Muscle of back (tissue), 11 donors: ENCODE data around the gene MFSD12. TPM values are rescaled to one million over a fixed set of nuclear protein-coding genes. Genes with fewer than 3 reads are reported as not detected.
"Not testable (repeated sequence)": the region's sequence is repeated elsewhere in the genome, so short reads cannot be mapped to it uniquely, and the experiment has no call there.

Experiments
- DNase-seq, 3 donors: peaks; one replicate each; pipeline versions ENCODE4 v3.0.0 to v3.0.0-alpha.2; 2013
- polyA plus RNA-seq, 10 donors: library from polyadenylated mRNA; unstranded; fragments of 120-200 nt; gene quantifications; one replicate each; pipeline ENCODE4 v1.2.1, GENCODE V29; 2013; ENCODE audit not compliant: insufficient read length in 10 of 10

Gene MFSD12
- polyA plus RNA-seq, 10 donors: 21.7 to 34.5 (median 25.9) TPM

- DNase-seq: no peak
These were observed 19.0 kb downstream of the MFSD12 start for GRCh38 chr19:3538258-3538929.

- no peak for DNase-seq
These were observed 19.7 kb downstream of the MFSD12 start for GRCh38 chr19:3537438-3538240.

DNA sequence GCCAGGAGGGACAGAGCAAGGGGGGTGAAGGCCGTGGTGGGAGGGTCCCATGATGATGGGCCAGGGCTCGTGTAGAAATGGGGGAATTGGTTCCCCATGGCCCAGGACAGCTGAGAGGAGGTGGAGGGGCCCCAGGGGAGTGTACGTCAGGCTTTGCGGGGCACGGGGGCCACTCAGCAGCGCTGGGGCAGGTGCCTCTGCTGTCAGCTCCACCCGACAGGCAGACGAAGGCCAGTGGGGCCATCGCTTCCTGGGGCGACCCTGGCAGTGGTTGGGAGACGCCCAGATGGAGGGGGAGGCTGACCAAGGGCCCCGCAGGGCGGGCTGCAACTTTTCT, 20.3 kb downstream of the MFSD12 start:
- DNase-seq: no peak

DNA sequence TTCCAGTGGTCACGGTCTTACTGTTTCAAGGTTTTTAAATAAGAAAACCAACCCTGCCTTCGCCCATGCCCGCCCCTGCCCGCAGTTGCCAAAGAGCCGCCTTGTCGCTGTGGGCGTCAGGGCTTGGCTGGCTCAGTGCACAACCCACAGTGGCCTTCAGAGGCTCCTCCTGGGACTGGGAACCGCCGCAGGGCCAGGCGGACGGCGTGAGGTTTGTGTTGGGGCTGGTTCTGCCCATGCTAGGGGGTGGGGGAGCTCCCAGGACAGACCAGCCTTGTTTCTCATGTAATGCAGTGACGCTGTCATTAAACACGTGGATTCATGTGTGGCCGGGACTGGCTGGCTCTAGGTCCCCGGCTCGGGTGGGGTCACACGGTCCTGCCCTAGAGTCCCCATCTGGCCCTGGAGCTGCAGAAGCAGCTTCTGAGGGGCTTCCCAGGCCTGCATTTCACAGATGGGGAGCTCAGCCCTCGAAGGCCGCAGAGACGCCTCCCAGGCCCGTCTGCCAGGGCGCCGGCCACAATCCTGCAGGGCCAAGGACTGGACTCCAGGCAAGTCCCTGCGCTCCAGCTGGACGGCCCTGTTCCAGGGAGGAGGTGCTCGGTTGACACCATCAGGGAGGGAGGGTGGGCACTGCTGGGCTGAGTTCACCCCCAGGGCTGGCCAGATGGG, 20.8 kb downstream of the MFSD12 start:
- DNase-seq: no peak

DNA sequence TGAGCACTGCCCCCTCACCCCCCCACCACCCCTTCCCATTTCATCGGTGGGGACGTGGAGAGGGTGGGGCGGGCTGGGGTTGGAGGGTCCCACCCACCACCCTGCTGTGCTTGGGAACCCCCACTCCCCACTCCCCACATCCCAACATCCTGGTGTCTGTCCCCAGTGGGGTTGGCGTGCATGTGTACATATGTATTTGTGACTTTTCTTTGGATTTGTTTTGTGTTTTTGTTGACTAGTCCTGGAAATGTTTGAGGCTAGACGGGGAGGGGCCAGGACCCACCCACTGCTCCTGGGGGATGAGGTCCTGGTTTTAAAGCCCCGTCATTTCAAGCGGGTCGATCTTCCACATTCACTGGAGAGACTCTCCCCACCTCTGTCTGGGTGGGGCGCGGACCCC, 21.4 kb downstream of the MFSD12 start:
- DNase-seq: no peak

GRCh38 chr19:3535563-3535965, 21.8 kb downstream of the MFSD12 start:
- no peak for DNase-seq

DNA sequence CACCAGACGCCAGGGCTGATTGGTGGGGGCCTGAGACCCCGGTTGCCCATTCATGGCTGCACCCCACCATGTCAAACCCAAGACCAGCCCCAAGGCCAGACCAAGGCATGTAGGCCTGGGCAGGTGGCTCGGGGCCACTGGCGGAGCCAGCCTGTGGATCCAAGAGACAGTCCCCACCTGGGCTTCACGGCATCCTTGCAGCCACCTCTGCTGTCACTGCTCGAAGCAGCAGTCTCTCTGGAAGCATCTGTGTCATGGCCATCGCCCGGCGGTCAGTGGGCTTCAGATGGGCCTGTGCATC, 22.2 kb downstream of the MFSD12 start:
- DNase-seq: no peak

DNA sequence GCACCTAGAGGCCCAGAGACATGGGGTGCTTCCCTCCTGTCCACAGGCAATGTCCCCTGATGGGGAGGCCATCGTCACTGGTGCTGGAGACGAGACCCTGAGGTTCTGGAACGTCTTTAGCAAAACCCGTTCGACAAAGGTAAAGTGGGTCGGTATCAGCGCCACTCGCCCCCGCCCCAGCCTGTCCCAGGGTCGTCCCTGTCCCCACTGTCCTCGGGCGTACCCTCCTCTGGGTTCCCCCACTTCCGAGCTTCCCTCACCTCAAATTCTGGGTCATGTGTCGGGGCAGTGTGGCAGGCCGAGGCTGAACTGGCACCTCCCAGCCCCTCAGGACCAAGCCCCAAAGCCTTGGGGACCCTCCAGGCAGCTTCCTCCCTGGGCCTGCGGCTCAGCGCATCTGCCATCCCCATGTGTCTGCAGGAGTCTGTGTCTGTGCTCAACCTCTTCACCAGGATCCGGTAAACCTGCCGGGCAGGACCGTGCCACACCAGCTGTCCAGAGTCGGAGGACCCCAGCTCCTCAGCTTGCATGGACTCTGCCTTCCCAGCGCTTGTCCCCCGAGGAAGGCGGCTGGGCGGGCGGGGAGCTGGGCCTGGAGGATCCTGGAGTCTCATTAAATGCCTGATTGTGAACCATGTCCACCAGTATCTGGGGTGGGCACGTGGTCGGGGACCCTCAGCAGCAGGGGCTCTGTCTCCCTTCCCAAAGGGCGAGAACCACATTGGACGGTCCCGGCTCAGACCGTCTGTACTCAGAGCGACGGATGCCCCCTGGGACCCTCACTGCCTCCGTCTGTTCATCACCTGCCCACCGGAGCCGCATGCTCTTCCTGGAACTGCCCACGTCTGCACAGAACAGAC, 22.8 kb downstream of the MFSD12 start:
- no peak for DNase-seq

- no peak for DNase-seq
These were observed 23.7 kb downstream of the MFSD12 start for GRCh38 chr19:3533563-3534216.

DNA sequence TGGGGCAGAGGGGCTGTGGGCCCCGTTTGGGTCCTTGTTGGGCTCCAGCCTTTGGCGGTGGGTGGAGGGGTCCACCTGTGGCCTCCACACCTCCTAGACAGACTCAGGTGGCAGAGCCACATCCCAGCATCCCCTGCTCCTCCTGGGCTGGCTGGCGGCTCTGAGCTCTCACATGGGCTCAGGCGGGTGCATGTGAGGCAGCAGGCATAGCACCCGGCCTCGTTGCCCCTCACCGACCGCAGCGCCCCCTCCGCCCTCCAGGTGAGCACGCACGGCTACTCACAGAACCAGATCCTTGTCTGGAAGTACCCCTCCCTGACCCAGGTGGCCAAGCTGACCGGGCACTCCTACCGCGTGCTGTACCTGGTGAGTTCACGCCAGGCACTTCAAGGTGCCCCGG, 24.4 kb downstream of the MFSD12 start:
- no peak for DNase-seq

DNA sequence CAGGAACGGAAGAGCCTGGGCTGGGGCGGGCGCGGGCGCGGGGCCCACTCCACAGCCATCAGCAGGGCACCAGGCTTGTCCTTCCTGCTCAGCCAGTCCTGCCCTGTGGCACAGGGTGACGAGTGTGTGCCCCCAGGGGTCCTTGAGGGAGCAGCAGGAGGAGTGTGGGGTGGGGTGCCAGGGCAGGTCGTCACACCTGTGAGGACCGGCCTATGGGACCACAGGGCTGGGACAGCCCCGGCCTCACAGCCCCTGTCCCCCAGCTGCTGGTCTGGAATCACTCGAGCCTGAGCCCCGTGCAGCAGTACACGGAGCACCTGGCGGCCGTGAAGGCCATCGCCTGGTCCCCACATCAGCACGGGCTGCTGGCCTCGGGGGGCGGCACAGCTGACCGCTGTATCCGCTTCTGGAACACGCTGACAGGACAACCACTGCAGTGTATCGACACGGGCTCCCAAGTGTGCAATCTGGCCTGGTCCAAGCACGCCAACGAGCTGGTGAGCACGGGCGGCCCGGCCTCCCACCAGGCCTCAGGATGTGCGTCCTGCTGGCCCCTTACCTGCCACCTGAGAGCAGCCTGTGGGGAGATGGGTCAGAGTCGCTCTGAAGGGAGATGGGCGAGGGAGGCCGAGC, 25.1 kb downstream of the MFSD12 start:
- DNase-seq: no peak

DNA sequence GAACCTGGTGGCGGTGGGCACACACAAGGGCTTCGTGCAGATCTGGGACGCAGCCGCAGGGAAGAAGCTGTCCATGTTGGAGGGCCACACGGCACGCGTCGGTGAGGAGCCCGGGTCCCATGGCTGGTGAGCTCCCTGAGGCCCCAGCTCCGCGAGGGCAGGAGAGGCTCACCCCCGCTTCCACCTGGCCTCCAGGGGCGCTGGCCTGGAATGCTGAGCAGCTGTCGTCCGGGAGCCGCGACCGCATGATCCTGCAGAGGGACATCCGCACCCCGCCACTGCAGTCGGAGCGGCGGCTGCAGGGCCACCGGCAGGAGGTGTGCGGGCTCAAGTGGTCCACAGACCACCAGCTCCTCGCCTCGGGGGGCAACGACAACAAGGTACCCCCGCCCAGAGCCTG, 25.7 kb downstream of the MFSD12 start:
- no peak for DNase-seq

GRCh38 chr19:3530389-3530788, 27.0 kb downstream of the MFSD12 start:
- no peak for DNase-seq

GRCh38 chr19:3529299-3529698, 28.1 kb downstream of the MFSD12 start:
- not testable (repeated sequence) for DNase-seq

DNA sequence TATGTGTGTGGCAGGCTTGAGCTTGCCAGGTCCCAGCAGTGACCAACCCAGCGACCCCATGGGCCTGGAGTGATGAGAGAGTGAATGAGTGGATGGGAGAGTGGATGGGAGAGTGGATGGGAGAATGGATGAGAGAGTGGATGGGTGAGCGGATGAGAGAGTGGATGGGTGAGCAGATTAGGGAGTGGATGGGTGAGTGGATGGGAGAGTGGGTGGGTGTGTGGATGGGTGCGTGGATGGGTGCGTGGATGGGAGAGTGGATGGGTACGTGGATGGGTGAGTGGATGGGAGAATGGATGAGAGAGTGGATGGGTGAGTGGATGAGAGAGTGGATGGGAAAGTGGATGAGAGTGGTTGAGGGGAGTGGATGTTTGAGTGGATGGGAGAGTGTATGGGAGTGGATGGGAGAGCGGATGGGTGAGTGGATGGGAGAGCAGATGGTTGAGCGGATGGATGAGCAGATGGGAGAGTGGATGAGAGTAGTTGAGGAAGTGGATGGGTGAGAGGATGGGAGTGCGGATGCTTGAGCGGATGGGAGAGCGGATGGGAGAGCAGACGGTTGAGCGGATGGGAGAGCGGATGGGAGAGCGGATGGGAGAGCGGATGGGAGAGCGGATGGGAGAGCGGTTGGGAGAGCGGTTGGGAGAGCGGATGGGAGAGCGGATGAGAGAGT, 28.7 kb downstream of the MFSD12 start:
- no peak for DNase-seq

DNA sequence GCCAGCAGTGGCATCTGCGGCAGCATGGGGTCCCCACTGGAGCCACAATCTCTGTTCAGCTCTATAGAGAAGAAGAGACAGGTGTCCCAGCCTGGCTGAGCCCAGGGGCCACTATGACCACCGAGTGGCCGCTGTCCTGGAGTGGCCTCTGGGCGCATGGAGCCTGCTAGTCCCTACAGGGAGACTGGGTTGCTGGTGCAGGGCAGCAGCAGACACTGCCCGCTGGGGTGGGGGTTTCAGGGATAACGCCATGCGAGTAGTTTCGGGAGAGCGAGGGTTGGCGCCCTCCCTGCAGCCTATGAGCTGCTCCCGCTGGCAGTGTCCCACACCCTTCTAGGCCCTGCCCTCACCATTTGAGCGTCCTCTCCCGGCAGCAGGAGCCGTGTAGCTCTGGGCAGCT, 29.3 kb downstream of the MFSD12 start:
- DNase-seq: no peak

DNA sequence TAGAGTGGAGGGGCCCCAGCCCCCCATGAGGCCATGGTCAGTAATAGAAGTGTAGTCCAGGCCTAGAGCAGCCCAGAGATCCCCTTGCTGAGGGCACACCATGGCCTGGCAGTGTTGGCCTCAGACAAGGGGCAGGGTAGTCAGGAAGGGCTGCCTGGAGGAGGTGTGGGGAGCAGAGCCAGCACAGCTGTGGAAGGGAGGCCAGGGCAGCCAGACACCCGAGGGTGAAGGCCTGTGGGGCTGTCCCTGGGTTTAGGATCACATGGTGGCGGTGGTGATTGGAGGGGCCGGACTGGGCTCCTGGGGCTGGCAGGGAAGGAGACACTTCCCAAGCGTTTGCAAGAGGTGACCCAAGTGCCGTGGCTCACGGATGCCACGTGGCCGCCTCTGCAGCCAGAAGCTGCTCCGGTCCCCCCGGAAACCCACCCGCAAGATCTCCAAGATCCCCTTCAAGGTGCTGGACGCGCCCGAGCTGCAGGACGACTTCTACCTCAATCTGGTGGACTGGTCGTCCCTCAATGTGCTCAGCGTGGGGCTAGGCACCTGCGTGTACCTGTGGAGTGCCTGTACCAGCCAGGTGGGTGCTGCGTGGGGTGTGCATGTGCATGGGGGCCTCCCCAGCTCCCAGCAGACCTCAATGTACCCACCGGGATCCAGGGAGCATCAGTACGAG, 30.0 kb downstream of the MFSD12 start:
- no peak for DNase-seq

GRCh38 chr19:3526507-3527237, 30.7 kb downstream of the MFSD12 start:
- DNase-seq: no peak

GRCh38 chr19:3524904-3525451, 32.4 kb downstream of the MFSD12 start:
- no peak for DNase-seq
